GM19455 (cell line): ENCODE results near the gene GPRC5A.
"Not testable (repeated sequence)": the region's sequence is repeated elsewhere in the genome, so short reads cannot be mapped to it uniquely, and the experiment has no call there.

Source experiments
- ATAC-seq: cut with Tn5 transposase; IDR thresholded peaks from one replicate; pipeline ENCODE4 v1.9.1; 2021; ENCODE audit not compliant: unreplicated experiment

GPRC5A gene

GRCh38 chr12:12891080-12891880, at the start of gene GPRC5A:
Gene GPRC5A (plus strand): TSS chr12:12891562. CDS start chr12:12908250, 16,688 bp downstream.
- no peak for ATAC-seq

- no peak for ATAC-seq
Observed at GRCh38 chr12:12845794-12846243, 45.5 kb upstream of the GPRC5A start.

- not testable (repeated sequence) for ATAC-seq
Observed at GRCh38 chr12:12846780-12847179, 44.6 kb upstream of the GPRC5A start.

GRCh38 chr12:12853435-12853834, 37.9 kb upstream of the GPRC5A start:
- ATAC-seq = no peak

GRCh38 chr12:12859690-12860089, 31.7 kb upstream of the GPRC5A start:
- no peak for ATAC-seq

GRCh38 chr12:12864243-12864642, 27.1 kb upstream of the GPRC5A start:
- no peak for ATAC-seq

GRCh38 chr12:12868477-12869235, 22.7 kb upstream of the GPRC5A start:
- ATAC-seq = no peak

GRCh38 chr12:12870465-12870864, 20.9 kb upstream of the GPRC5A start:
- no peak for ATAC-seq

- no peak for ATAC-seq
Observed at GRCh38 chr12:12871587-12872138, 19.7 kb upstream of the GPRC5A start.

- ATAC-seq = no peak
Observed at GRCh38 chr12:12872139-12872933, 19.0 kb upstream of the GPRC5A start.

GRCh38 chr12:12872934-12873275, 18.5 kb upstream of the GPRC5A start:
- ATAC-seq = no peak

GRCh38 chr12:12874029-12874428, 17.3 kb upstream of the GPRC5A start:
- no peak for ATAC-seq

GRCh38 chr12:12875301-12875700, 16.1 kb upstream of the GPRC5A start:
- not testable (repeated sequence) for ATAC-seq

- ATAC-seq = no peak
Observed at GRCh38 chr12:12877153-12877768, 14.1 kb upstream of the GPRC5A start.

GRCh38 chr12:12877781-12878455, 13.4 kb upstream of the GPRC5A start:
- ATAC-seq = no peak

- ATAC-seq = no peak
Observed at GRCh38 chr12:12880537-12880936, 10.8 kb upstream of the GPRC5A start.

- ATAC-seq = no peak
Observed at GRCh38 chr12:12881151-12881909, 10.0 kb upstream of the GPRC5A start.

- ATAC-seq = no peak
Observed at GRCh38 chr12:12882288-12882687, 9.1 kb upstream of the GPRC5A start.

- ATAC-seq = no peak
Observed at GRCh38 chr12:12883369-12884001, 7.9 kb upstream of the GPRC5A start.
